Epithelial cell of esophagus (primary cell): Measurements from ENCODE around the gene NELFB.

Experiments
- DNase-seq: peaks from one replicate; pipeline ENCODE4 v3.0.0; 2010; ENCODE audit warnings: low read depth
- H3K4me3 ChIP-seq: 2 replicates; pipeline ENCODE4 v1.5.1; 2011; ENCODE audit warnings: mild to moderate bottlenecking, low read length, control low read depth
- CTCF ChIP-seq: IDR thresholded peaks from 2 replicates; pipeline ENCODE4 v1.5.1; 2011; ENCODE audit warnings: low read depth, mild to moderate bottlenecking, low read length, control low read depth, inconsistent platforms; ENCODE audit not compliant: insufficient read depth; ENCODE audit errors: missing control alignments

Gene NELFB

GRCh38 chr9:137224830-137225694, 30.1 kb upstream of the NELFB start, which contains the start of gene CYSRT1:
Gene CYSRT1, plus strand, starts transcription at chr9:137225174. Its CDS starts 448 bp downstream, at chr9:137225622.
- peak; percentile 34 for DNase-seq
- peak within 1 kb of the TSS; percentile 64 for H3K4me3 ChIP-seq
- TF ChIP-seq CTCF, result no peak

DNA sequence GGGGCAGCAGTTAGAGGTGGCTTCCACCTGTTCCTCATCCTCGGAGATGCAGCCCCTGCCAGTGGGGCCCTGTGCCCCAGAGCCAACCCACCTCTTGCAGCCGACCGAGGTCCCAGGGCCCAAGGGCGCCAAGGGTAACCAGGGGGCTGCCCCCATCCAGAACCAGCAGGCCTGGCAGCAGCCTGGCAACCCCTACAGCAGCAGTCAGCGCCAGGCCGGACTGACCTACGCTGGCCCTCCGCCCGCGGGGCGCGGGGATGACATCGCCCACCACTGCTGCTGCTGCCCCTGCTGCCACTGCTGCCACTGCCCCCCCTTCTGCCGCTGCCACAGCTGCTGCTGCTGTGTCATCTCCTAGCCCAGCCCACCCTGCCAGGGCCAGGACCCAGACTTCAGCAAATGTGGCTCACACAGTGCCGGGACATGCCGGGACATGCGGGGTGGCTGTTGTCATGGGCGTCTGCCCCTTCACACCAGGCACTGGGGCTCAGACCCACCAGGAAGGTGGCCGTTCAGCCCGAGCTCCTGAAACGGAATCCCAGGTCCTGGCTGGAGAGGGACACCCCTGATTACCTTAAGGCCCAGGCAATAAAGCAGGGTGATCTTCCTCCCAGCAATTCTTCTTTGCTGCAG, 29.3 kb upstream of the NELFB start:
- H3K4me3 ChIP-seq, result peak overlapping the region; percentile 46
- TF ChIP-seq CTCF, result no peak

DNA sequence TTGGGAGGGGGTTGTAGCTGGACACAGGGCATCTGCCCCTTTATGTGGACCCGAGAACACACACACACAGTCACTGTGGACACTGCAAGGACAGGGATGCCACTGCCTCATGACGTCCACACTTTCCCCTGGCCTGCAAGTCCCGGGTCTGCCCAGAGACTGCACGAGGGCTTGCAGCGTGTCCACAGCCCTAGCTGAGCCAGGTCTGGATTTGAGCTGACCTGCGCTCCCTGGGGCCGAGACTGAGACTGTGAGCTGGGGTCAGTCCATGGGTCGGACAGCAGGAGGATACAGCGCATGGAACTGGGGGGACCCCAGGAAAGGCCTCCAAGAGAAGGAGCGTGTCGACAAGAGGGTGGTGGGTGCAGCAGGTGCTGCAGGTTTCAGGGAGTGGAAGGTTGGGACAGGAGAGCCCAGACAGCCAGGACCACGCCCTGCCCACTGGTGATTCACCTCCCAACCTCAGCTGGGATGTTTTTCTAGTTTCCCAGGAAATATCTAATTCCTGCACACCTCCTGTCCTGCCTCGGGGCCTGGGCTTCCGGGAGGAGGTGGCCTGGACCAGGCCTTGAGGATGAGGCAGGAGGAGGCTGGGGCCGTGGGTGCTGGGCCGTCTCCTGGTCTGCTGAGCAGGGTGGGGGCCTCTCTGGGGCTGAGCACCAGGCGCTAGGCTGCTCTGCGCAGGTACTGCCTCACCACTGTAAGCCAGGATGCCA, 28.6 kb upstream of the NELFB start:
- peak overlapping the region; percentile 46 for H3K4me3 ChIP-seq
- no peak for TF ChIP-seq CTCF
- DNase-seq, result peak; percentile 86

More for the DNA sequence above, 29.3 kb upstream of the NELFB start:
- peak; percentile 20 for DNase-seq

DNA sequence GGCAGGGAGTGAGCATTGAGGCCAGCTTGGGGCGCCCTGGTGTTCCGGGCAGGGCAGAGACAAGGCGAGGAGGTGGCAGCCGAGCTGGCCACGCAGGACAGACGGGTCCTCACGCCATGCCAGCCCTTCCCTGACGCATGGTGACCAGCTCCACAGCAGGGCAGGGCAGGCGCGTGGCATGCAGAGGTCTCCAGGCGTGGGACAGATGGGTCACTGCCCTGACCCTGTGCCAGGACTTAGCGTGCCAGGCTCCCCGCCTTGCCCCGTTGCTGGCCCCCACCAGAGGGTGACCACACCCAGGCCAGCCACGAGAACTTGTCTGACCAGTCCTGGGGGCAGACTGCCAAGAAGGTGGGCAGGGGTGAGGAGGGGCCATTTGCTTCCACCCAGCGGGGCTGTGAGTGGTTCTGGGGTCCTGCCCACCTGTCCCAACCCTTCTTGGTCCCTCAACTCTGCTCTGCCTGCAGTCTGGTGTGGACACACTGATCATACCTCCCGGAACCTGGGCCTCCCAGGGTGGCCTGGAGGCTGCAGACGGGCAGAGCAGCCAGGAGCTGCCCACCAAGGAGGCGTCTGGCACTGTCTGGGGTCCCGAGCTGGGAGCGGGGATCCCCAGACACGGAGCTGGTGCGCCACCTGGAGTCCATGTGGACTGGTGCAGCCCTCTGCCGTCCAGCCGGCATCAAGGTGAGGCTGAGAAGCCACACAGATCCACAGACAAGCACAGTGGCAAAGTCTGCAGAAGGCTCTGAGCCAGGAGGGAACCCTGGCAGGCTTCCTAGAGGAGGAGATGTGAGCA, 27.9 kb upstream of the NELFB start, which contains the start of gene RNF224:
Gene RNF224, plus strand, starts transcription at position 449 of the 799 bp plus-strand sequence. CDS start 834 bp downstream, outside the sequence.
- peak; percentile 90 for TF ChIP-seq CTCF
- DNase-seq, result peak; percentile 83
- H3K4me3 ChIP-seq, result peak within 1 kb of the TSS; percentile 46

DNA sequence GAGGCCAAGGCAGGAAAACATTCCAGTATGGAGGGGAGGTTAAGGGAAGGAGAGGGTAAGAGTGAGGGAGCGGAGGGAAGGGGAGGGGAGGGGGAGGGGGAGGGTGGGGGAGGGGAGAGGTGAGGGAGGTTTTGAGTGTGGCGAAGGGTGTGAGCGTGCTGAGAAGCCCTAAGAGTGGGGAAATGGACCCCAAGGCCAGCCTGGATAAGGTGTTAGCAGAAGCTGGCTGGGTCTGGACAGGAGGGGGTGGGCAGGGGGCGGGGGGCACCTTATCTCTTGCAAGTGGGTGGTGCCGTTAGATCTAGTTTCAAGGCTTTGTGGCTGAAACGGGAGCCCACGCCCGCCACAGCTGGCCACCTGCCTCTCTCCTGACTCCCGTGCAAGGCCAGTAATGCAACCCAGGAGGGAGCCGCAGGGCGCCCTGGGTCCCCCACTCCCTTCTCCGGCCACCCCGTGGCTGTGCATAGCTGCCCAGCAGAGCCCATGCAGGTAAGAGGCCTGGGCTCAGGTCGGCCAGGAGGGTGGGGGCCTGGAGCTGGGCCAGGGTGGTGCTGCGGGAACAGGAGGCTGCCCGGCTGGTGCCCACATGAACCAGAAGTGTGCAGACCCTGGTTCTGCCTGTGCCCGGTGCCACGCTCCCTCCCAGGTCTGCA, 27.1 kb upstream of the NELFB start:
- TF ChIP-seq CTCF, result no peak
- no peak overlapping the region for H3K4me3 ChIP-seq
- no peak for DNase-seq
